ENCODE results near the gene EBPL. TPM values are rescaled to one million over a fixed set of nuclear protein-coding genes. Genes with fewer than 3 reads are reported as not detected.

The EBPL gene
- total and polyA plus RNA-seq, 2 of the 4 experiments (the other 2 are of a cell fraction): 57.9 to 65.3 TPM

GRCh38 chr13:49636705-49637104, 54.6 kb downstream of the EBPL start:
- Histone ChIP-seq H3K27ac (ENCODE audit: insufficient read depth, low read length) (no peak overlapping the region), H3K79me1 (ENCODE audit: low read depth in 1 of 2, low read length in 2 of 2) (no peaks in the 10 kb centered on the region), H2AK5ac (ENCODE audit: low read depth, low read length) (no peak overlapping the region), H2BK120ac (ENCODE audit: low read depth, low read length) (no peak overlapping the region), H4K91ac (ENCODE audit: insufficient read depth, low read depth, low read length) (no peak overlapping the region), H2AFZ (replicated peaks; ENCODE audit: low read length, poor library complexity) (no peak overlapping the region), H2BK5ac (ENCODE audit: low read depth, low read length, poor library complexity, severe bottlenecking) (no peak overlapping the region), H3K4me3 (ENCODE audit: insufficient read depth, low read depth, low read length) (no peak overlapping the region), H3K27me3 (ENCODE audit: control insufficient read depth, insufficient read depth, low read length) (no peaks in the 10 kb centered on the region), H3K9me3 (ENCODE audit: control insufficient read depth, insufficient read depth, low read length) (no peaks in the 10 kb centered on the region), H2AK9ac (replicated peaks; ENCODE audit: low read depth, low read length, poor library complexity) (no peak overlapping the region), H4K20me1 (ENCODE audit: insufficient read depth, low read length) (no peaks in the 10 kb centered on the region), H3K23ac (ENCODE audit: low read depth, low read length) (no peak overlapping the region), H4K5ac (ENCODE audit: low read depth, low read length) (no peak overlapping the region), H2BK20ac (ENCODE audit: low read depth, low read length) (no peak overlapping the region), H3K36me3 (ENCODE audit: control insufficient read depth, insufficient read depth, low read length) (no peaks in the 10 kb centered on the region), H4K8ac (ENCODE audit: low read depth in 2 of 2, low read length in 2 of 2) (no peak overlapping the region), H3K9me1 (ENCODE audit: insufficient read depth, low read length) (no peaks in the 10 kb centered on the region), H3K9ac (ENCODE audit: low read depth, low read length) (no peak overlapping the region), H3K4ac (ENCODE audit: low read depth, low read length) (no peak overlapping the region), H3K56ac (ENCODE audit: extremely low read depth, insufficient read depth, low read length) (no peak overlapping the region), H3K14ac (replicated peaks; ENCODE audit: low read depth, low read length) (no peak overlapping the region), H3K4me2 (ENCODE audit: low read depth, low read length) (no peak overlapping the region), H3K4me1 (ENCODE audit: control insufficient read depth, insufficient read depth, low read length) (peaks cover under 1% of the 10 kb centered on the region; the same call in 1 of the 2 replicates), H3K18ac (ENCODE audit: low read depth, low read length) (no peak overlapping the region), H2BK15ac (ENCODE audit: low read depth, low read length) (no peak overlapping the region)
- POLR2A ChIA-PET (ENCODE audit: unreplicated experiment): no interaction called here
- intact Hi-C loops (cut with micrococcal nuclease) (no loop called here), dilution Hi-C loops (cut with HindIII; ENCODE audit: low sequenced_read_pairs, unreplicated experiment) (no loop called here), in situ Hi-C loops (cut with MboI; ENCODE audit: low sequenced_read_pairs) (no loop called here)
- DNase-seq (no peak), ATAC-seq (ENCODE audit: low read depth) (no peak)
- no TSS peak for BruUV-seq (replicated peaks)
- no peak for TF ChIP-seq ELK1 (IDR thresholded peaks at IDR 0.05; ENCODE audit: borderline replicate concordance, low read depth, low read length)
- TF ChIP-seq CEBPB (IDR thresholded peaks at IDR 0.05; ENCODE audit: low read depth, low read length): no peak
- TF ChIP-seq POLR2A (IDR thresholded peaks at IDR 0.05; ENCODE audit: low read depth, low read length): no peak
- TF ChIP-seq RCOR1 (IDR thresholded peaks at IDR 0.05; ENCODE audit: insufficient replicate concordance, low read length): no peak
- no peak for TF ChIP-seq USF2 (IDR thresholded peaks at IDR 0.05; ENCODE audit: low read depth, low read length)
- TF ChIP-seq CHD1 (IDR thresholded peaks at IDR 0.05; ENCODE audit: low read depth, low read length): no peak
- no peak for TF ChIP-seq SMC3 (IDR thresholded peaks at IDR 0.05; ENCODE audit: low read depth, low read length)
- TF ChIP-seq RAD21 (IDR thresholded peaks at IDR 0.05; ENCODE audit: low read length): no peak
- no peak for TF ChIP-seq MXI1 (IDR thresholded peaks at IDR 0.05; ENCODE audit: borderline replicate concordance, low read depth, low read length)
- TF ChIP-seq RFX5 (IDR thresholded peaks at IDR 0.05; ENCODE audit: low read depth, low read length): no peak
- TF ChIP-seq FOS (IDR thresholded peaks at IDR 0.05; ENCODE audit: low read depth, low read length): no peak
- no peak for TF ChIP-seq NFE2L2 (IDR thresholded peaks at IDR 0.05; ENCODE audit: low read depth, low read length)
- 100% methylated on average over 1 of the region's 5 CpGs; no CpG with 5 or more reads in 1 of the 2 experiments for WGBS, 2 experiments (ENCODE audit: extremely low coverage in 2 of 2, insufficient read length in 1 of 2)
- CTCF ChIA-PET: no interaction called here
